Nephron (organoid): ENCODE measurements around the gene ANKRD11.
A peak's percentile ranks its signal among the peaks of the same experiment; 100 is the strongest.

ENCODE experiments used
- H3K27ac Mint-ChIP-seq, 3 experiments: 2 replicates each; pipeline ENCODE4 v1.8.0; 2020; ENCODE audit warnings: mixed read lengths in 3 of 3, mild to moderate bottlenecking in 2 of 3, moderate library complexity in 1 of 3
- H3K27me3 Mint-ChIP-seq: 2 replicates; pipeline ENCODE4 v1.8.0; 2021; ENCODE audit warnings: low read depth, mild to moderate bottlenecking, moderate library complexity, mixed read lengths
- H3K36me3 Mint-ChIP-seq: 2 replicates; pipeline ENCODE4 v1.8.0; 2020; ENCODE audit warnings: low read depth, mixed read lengths
- H3K4me1 Mint-ChIP-seq: 2 replicates; pipeline ENCODE4 v1.8.0; 2020; ENCODE audit warnings: mixed read lengths
- H3K4me3 Mint-ChIP-seq, 3 experiments: 2 replicates each; pipeline ENCODE4 v1.8.0; 2020; ENCODE audit warnings: mild to moderate bottlenecking in 3 of 3, mixed read lengths in 3 of 3, moderate library complexity in 2 of 3
- H3K9me3 Mint-ChIP-seq: 2 replicates; pipeline ENCODE4 v1.8.0; 2020; ENCODE audit warnings: mixed read lengths
- CTCF ChIP-seq, 3 experiments: fragments of 200-600 bp; sonication (generic); IDR thresholded peaks; one replicate each; pipeline ENCODE4 v1.5.0; 2021; ENCODE audit warnings: antibody characterized with exemption in 3 of 3; ENCODE audit not compliant: unreplicated experiment in 3 of 3

Gene ANKRD11

GRCh38 chr16:89371386-89371785, 119.0 kb downstream of the ANKRD11 start:
- Mint-ChIP-seq H3K27me3 (no peaks in the 10 kb centered on the region), H3K36me3 (peaks cover 14% of the 10 kb centered on the region), H3K9me3 (peaks cover 3% of the 10 kb centered on the region), H3K4me1 (peaks cover 70% of the 10 kb centered on the region), H3K4me3 (no peak overlapping the region), H3K27ac (no peak overlapping the region)
- TF ChIP-seq CTCF (IDR thresholded peaks at IDR 0.05; ENCODE audit: unreplicated experiment in 3 of 3) = no peak

GRCh38 chr16:89370601-89371000, 119.8 kb downstream of the ANKRD11 start:
- no peak overlapping the region for H3K4me3 Mint-ChIP-seq
- peaks cover 10% of the 10 kb centered on the region for H3K36me3 Mint-ChIP-seq
- H3K27ac Mint-ChIP-seq = peak overlapping the region in 1 of 3 experiments; percentile 63
- peaks cover 70% of the 10 kb centered on the region for H3K4me1 Mint-ChIP-seq
- H3K9me3 Mint-ChIP-seq = peaks cover 3% of the 10 kb centered on the region
- TF ChIP-seq CTCF (IDR thresholded peaks at IDR 0.05; ENCODE audit: unreplicated experiment in 3 of 3) = no peak
- no peaks in the 10 kb centered on the region for H3K27me3 Mint-ChIP-seq

GRCh38 chr16:89370081-89370511, 120.3 kb downstream of the ANKRD11 start:
- H3K9me3 Mint-ChIP-seq = peaks cover 3% of the 10 kb centered on the region
- H3K36me3 Mint-ChIP-seq = peaks cover 10% of the 10 kb centered on the region
- no peaks in the 10 kb centered on the region for H3K27me3 Mint-ChIP-seq
- no peak for TF ChIP-seq CTCF (IDR thresholded peaks at IDR 0.05; ENCODE audit: unreplicated experiment in 3 of 3)
- peaks cover 72% of the 10 kb centered on the region for H3K4me1 Mint-ChIP-seq
- H3K27ac Mint-ChIP-seq = peak overlapping the region; percentile 62 to 84 (median 63)
- no peak overlapping the region for H3K4me3 Mint-ChIP-seq

- H3K4me1 Mint-ChIP-seq = peaks cover 72% of the 10 kb centered on the region
- no peak overlapping the region for H3K4me3 Mint-ChIP-seq
- H3K36me3 Mint-ChIP-seq = peaks cover 10% of the 10 kb centered on the region
- peak overlapping the region; percentile 62 to 84 (median 63) for H3K27ac Mint-ChIP-seq
- no peak for TF ChIP-seq CTCF (IDR thresholded peaks at IDR 0.05; ENCODE audit: unreplicated experiment in 3 of 3)
- no peaks in the 10 kb centered on the region for H3K9me3 Mint-ChIP-seq
- H3K27me3 Mint-ChIP-seq = no peaks in the 10 kb centered on the region
These were observed 121.0 kb downstream of the ANKRD11 start for GRCh38 chr16:89369266-89369895.

GRCh38 chr16:89368604-89369249, 121.6 kb downstream of the ANKRD11 start:
- Mint-ChIP-seq H3K4me3 (no peak overlapping the region), H3K9me3 (no peaks in the 10 kb centered on the region), H3K4me1 (peaks cover 72% of the 10 kb centered on the region), H3K36me3 (peaks cover 10% of the 10 kb centered on the region), H3K27me3 (no peaks in the 10 kb centered on the region), H3K27ac (peak overlapping the region; percentile 54 to 84 (median 63))
- no peak for TF ChIP-seq CTCF (IDR thresholded peaks at IDR 0.05; ENCODE audit: unreplicated experiment in 3 of 3)

- Mint-ChIP-seq H3K4me1 (peaks cover 65% of the 10 kb centered on the region), H3K9me3 (no peaks in the 10 kb centered on the region), H3K27ac (peak overlapping the region in 2 of 3 experiments; percentile 52 to 61), H3K27me3 (no peaks in the 10 kb centered on the region), H3K4me3 (peak overlapping the region in 1 of 3 experiments; percentile 45), H3K36me3 (peaks cover 5% of the 10 kb centered on the region)
- TF ChIP-seq CTCF (IDR thresholded peaks at IDR 0.05; ENCODE audit: unreplicated experiment in 3 of 3) = no peak
These were observed 122.8 kb downstream of the ANKRD11 start for GRCh38 chr16:89367538-89367915.
